NCI-H2029 treated with DMSO at 0.1 percent for 48 hours (cell line): Measurements from ENCODE around the gene DMRTA2.
A peak's percentile ranks its signal among the peaks of the same experiment; 100 is the strongest.

ENCODE experiments used
- DNase-seq: peaks from one replicate; lab custom pipeline; 2025; lab: John Stamatoyannopoulos, UW

The DMRTA2 gene

GRCh38 chr1:50373532-50373931, 49.7 kb downstream of the DMRTA2 start:
- no peak for DNase-seq

GRCh38 chr1:50371749-50372148, 51.5 kb downstream of the DMRTA2 start:
- no peak for DNase-seq

- no peak for DNase-seq
Measured at GRCh38 chr1:50369830-50370229, 53.4 kb downstream of the DMRTA2 start.

- no peak for DNase-seq
Measured at GRCh38 chr1:50369008-50369634, 54.1 kb downstream of the DMRTA2 start.

- peak; percentile 81 for DNase-seq
Measured at GRCh38 chr1:50368179-50369007, 54.9 kb downstream of the DMRTA2 start.
